Posterior vena cava (tissue), 2 donors: ENCODE measurements around the gene CELF1. TPM values are rescaled to one million over a fixed set of nuclear protein-coding genes. Genes with fewer than 3 reads are reported as not detected.
"Not testable (repeated sequence)": the region's sequence is repeated elsewhere in the genome, so short reads cannot be mapped to it uniquely, and the experiment has no call there.

Experiments used
- DNase-seq: peaks from one replicate; pipeline ENCODE4 v3.0.0-alpha.2; 2020; ENCODE audit warnings: low spot score
- intact Hi-C, 2 donors: fragments of 100-400 bp; cut with DNase I; formaldehyde crosslinking; loops; one replicate each; pipeline versions ENCODE4 v1.14.1 to v1.14.2; 2022 to 2023
- total RNA-seq, 2 donors: library from RNA; stranded (reverse); fragmentation: NEBNext Ultra II Directional; extraction: Animal tissue kit (Norgen Biotek cat#: 25700); gene quantifications; one replicate each; pipeline ENCODE4 v1.2.1, GENCODE V29; 2021
- donor health status: DM: yes; HTN: yes; CAD: no.
- donor health status: DM: yes; HTN: yes; CAD: no.

Gene CELF1
- total RNA-seq, 2 donors from 2014 or later: 83.8 to 96.3 TPM

- DNase-seq: peak; percentile 96
- intact Hi-C loops: no loop called here
These were observed 25.9 kb upstream of the CELF1 start, which contains the start of the genes KBTBD4 and NDUFS3 for GRCh38 chr11:47578524-47579494. Gene KBTBD4 (minus strand): TSS chr11:47578970. CDS start chr11:47578951, 19 bp downstream. Gene NDUFS3 (plus strand): TSS chr11:47579074. CDS start chr11:47579092, 18 bp downstream.

GRCh38 chr11:47577460-47578041, 24.6 kb upstream of the CELF1 start:
- DNase-seq: peak; percentile 65
- intact Hi-C loops: no loop called here

GRCh38 chr11:47573321-47573720, 20.4 kb upstream of the CELF1 start:
- DNase-seq: peak; percentile 36
- intact Hi-C loops: no loop called here

GRCh38 chr11:47572715-47573255, 19.9 kb upstream of the CELF1 start:
- intact Hi-C loops: no loop called here
- DNase-seq: peak; percentile 51

- no peak for DNase-seq
- intact Hi-C loops: no loop called here
These were observed 19.0 kb upstream of the CELF1 start for GRCh38 chr11:47571895-47572294.

- no peak for DNase-seq
- intact Hi-C loops: no loop called here
These were observed 18.4 kb upstream of the CELF1 start for GRCh38 chr11:47571357-47571729.

GRCh38 chr11:47570651-47571356, 17.9 kb upstream of the CELF1 start:
- intact Hi-C loops: no loop called here

GRCh38 chr11:47569646-47570045, 16.7 kb upstream of the CELF1 start:
- intact Hi-C loops: no loop called here
- no peak for DNase-seq

More at GRCh38 chr11:47570651-47571356, 17.9 kb upstream of the CELF1 start:
- DNase-seq: no peak

- intact Hi-C loops: no loop called here
- no peak for DNase-seq
These were observed 13.3 kb upstream of the CELF1 start for GRCh38 chr11:47566149-47566698.

- intact Hi-C loops: no loop called here
- peak; percentile 93 for DNase-seq
These were observed 12.6 kb upstream of the CELF1 start, which contains the start of gene PTPMT1 for GRCh38 chr11:47565340-47566148. Gene PTPMT1 (plus strand): TSS chr11:47565599. CDS start chr11:47565623, 24 bp downstream.

- DNase-seq: no peak
- intact Hi-C loops: no loop called here
These were observed 12.0 kb upstream of the CELF1 start for GRCh38 chr11:47564933-47565339.

- intact Hi-C loops, DNase-seq: not testable (repeated sequence)
These were observed 11.4 kb upstream of the CELF1 start for GRCh38 chr11:47564366-47564765.

GRCh38 chr11:47562393-47562792, 9.5 kb upstream of the CELF1 start:
- DNase-seq, intact Hi-C loops: not testable (repeated sequence)

GRCh38 chr11:47560426-47560825, 7.5 kb upstream of the CELF1 start:
- DNase-seq: no peak
- intact Hi-C loops: no loop called here

GRCh38 chr11:47558695-47559094, 5.8 kb upstream of the CELF1 start:
- intact Hi-C loops: loop anchor here in 1 of 2 donors (10.0 kb wide), 1 partner anchor 74 kb away; no protein-coding TSS in a partner anchor
- DNase-seq: no peak

GRCh38 chr11:47557004-47557403, 4.1 kb upstream of the CELF1 start:
- DNase-seq: not testable (repeated sequence)
- intact Hi-C loops: loop anchor here in 1 of 2 donors (10.0 kb wide), 1 partner anchor 72 kb away; no protein-coding TSS in a partner anchor

- DNase-seq: no peak
- intact Hi-C loops: loop anchor here in 1 of 2 donors (10.0 kb wide), 1 partner anchor 69 kb away; no protein-coding TSS in a partner anchor
These were observed 443 bp upstream of the CELF1 start for GRCh38 chr11:47553406-47553743.

- intact Hi-C loops: loop anchor here in 1 of 2 donors (10.0 kb wide), 1 partner anchor 67 kb away; no protein-coding TSS in a partner anchor
- no peak for DNase-seq
These were observed 821 bp downstream of the CELF1 start for GRCh38 chr11:47552056-47552565.
